ENCODE data around the gene FRRS1.

DNA sequence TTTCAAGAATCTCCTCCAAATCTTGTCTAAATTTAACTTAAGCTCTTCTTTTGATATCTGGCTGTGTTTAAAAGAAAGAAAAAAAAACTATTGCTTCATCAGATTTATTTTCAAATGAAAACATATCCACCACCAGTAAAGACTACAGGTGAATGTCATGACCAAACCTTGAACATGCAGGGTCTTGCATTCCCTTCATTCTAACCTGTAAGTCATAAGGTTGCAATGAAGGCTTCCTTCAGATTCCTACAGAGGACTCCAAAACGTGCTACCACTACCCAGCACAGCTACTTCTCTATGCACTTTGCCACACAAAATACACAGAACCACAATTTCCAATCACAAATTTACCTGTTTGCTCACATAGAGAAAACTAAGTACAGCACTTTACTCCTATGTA, 26.3 kb downstream of the FRRS1 start:
- no peak for TF ChIP-seq EZH2 (IDR thresholded peaks at IDR 0.05; ENCODE audit: insufficient read depth, poor library complexity, severe bottlenecking)
- no peak for TF ChIP-seq EZH2phosphoT487 (IDR thresholded peaks at IDR 0.05; ENCODE audit: insufficient read depth, low read depth)

Measured in GM23248 (cell line).